Measurements from ENCODE around the gene SP2. TPM values are rescaled to one million over a fixed set of nuclear protein-coding genes. Genes with fewer than 3 reads are reported as not detected.

Gene SP2
- total RNA-seq, 2 experiments from 2014 or later, result 15.7 to 19.8 TPM

Other genes starting within 250 kb of the SP2 start
- 100 to 1,000 TPM; 640 to 656 TPM for gene KPNB1, start 246.3 kb upstream of the SP2 start, total RNA-seq
- 10 to 100 TPM; 21.8 to 23.1 TPM for gene TBKBP1, start 202.1 kb upstream of the SP2 start, total RNA-seq
- 10 to 100 TPM; 73.4 to 76.8 TPM for gene TBX21, start 163.0 kb upstream of the SP2 start, total RNA-seq
- 10 to 100 TPM; 12.8 to 12.9 TPM for gene OSBPL7, start 74.4 kb upstream of the SP2 start, total RNA-seq
- gene MRPL10, start 64.7 kb upstream of the SP2 start, total RNA-seq, result 10 to 100 TPM; 66.9 to 70.9 TPM
- gene LRRC46, start 64.6 kb upstream of the SP2 start, total RNA-seq, result under 1 TPM; 0.46 to 0.82 TPM
- gene SCRN2, start 55.0 kb upstream of the SP2 start, total RNA-seq, result 10 to 100 TPM; 21.5 to 25.2 TPM
- under 1 TPM; 0.07 to 0.14 TPM for gene SP6, start 45.1 kb upstream of the SP2 start, total RNA-seq
- 10 to 100 TPM; 29.7 to 41.0 TPM for gene PNPO, start 45.3 kb downstream of the SP2 start, total RNA-seq
- gene PRR15L, start 61.6 kb downstream of the SP2 start, total RNA-seq, result not detected
- 100 to 1,000 TPM; 147 to 156 TPM for gene CDK5RAP3, start 74.9 kb downstream of the SP2 start, total RNA-seq
- gene COPZ2, start 141.6 kb downstream of the SP2 start, total RNA-seq, result 1 to 10 TPM; 3.6 to 4.1 TPM
- gene NFE2L1, start 152.1 kb downstream of the SP2 start, total RNA-seq, result 100 to 1,000 TPM; 100 to 127 TPM
- gene CBX1, start 205.2 kb downstream of the SP2 start, total RNA-seq, result 10 to 100 TPM; 58.6 to 66.0 TPM
- 10 to 100 TPM; 18.0 to 21.4 TPM for gene SNX11, start 211.5 kb downstream of the SP2 start, total RNA-seq

Measured in activated CD4-positive, alpha-beta T cell treated with anti-CD3 and anti-CD28 coated beads for 36 hours (primary cell).